GM19099 (cell line): ENCODE data around the gene BARX2.

Source experiments
- POLR2A ChIP-seq: IDR thresholded peaks from 3 replicates; pipeline ENCODE4 v1.6.1; 2011; ENCODE audit warnings: low read depth; ENCODE audit not compliant: insufficient read length; ENCODE audit errors: extremely low read depth

The BARX2 gene

GRCh38 chr11:129458756-129459535 is 83.3 kb downstream of the BARX2 start:
- no peak for TF ChIP-seq POLR2A

DNA sequence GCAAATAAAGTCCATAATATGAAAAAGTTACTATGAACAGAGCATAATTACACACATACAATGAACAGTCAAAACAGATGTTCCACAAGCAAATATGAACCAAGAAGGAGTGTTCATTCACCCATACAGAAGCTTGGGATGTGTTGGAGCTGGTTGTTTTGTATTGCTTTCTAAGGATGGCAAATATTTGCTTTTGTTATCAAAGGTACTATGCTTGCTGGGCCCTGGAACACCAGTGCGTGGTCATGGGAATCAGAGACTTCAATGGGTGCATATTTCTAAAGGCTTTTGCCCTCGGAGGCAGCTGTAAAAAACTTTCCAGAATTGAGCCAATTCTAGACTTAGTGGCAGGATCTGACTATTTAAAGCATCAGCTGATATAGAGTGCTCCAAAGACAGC is 85.1 kb downstream of the BARX2 start:
- TF ChIP-seq POLR2A: no peak

- no peak for TF ChIP-seq POLR2A
Measured at GRCh38 chr11:129484068-129484467, 108.4 kb downstream of the BARX2 start.

DNA sequence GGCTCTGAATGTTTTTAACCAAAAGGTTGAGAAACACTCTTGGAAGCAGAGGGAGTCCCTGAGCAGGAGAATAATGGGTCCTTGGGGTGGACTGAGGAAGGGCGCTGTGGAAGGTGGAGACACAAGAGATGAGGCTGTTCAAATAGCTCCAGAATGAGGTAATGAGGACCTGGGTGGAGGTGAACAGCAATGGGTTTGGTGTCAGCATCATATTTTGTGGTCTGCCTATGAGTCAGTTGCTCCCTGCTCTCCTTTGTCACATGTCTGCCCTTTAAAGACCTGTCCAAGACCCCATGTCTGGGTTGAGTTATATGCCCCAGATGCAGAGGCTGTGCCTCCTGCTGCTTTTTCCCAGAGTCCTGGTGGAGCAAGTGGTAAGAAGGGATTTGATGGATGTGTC is 113.6 kb downstream of the BARX2 start:
- TF ChIP-seq POLR2A: no peak

DNA sequence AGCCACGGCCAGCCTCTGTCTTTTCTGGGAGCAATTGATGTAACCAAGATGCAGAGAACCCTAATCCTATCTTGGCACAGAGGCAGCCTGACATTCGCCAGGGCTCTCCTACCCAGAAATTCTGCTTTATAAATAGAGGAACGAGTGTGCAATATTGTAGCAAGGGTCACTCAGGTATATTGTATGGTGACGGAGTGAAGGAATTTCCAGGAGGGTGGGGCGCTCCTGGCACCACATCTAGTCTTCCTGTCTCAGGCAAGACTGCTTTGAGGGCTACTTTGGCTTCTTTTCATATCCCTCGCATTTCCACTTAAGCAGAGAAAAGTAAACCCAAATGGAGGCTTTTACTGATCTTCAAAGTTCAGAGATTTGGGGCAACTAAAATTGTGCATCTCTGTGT is 114.4 kb downstream of the BARX2 start:
- TF ChIP-seq POLR2A: no peak

- no peak for TF ChIP-seq POLR2A
Measured at GRCh38 chr11:129493746-129494145, 118.1 kb downstream of the BARX2 start.
